ENCODE data around the gene DHCR24. TPM values are rescaled to one million over a fixed set of nuclear protein-coding genes. Genes with fewer than 3 reads are reported as not detected.
A peak's percentile ranks its signal among the peaks of the same experiment; 100 is the strongest.

DHCR24 gene
- total RNA-seq, 3 donors from 2014 or later: 101 to 271 (median 197) TPM

GRCh38 chr1:54811739-54812655 is 75.0 kb downstream of the DHCR24 start:
- Histone ChIP-seq H3K36me3 (ENCODE audit: low read depth) (no peaks in the 10 kb centered on the region), H3K4me3 (no peak overlapping the region), H3K4me1 (ENCODE audit: low read depth) (peaks cover 13% of the 10 kb centered on the region), H3K9me3 (no peaks in the 10 kb centered on the region)
- TF ChIP-seq, protein P1, sequence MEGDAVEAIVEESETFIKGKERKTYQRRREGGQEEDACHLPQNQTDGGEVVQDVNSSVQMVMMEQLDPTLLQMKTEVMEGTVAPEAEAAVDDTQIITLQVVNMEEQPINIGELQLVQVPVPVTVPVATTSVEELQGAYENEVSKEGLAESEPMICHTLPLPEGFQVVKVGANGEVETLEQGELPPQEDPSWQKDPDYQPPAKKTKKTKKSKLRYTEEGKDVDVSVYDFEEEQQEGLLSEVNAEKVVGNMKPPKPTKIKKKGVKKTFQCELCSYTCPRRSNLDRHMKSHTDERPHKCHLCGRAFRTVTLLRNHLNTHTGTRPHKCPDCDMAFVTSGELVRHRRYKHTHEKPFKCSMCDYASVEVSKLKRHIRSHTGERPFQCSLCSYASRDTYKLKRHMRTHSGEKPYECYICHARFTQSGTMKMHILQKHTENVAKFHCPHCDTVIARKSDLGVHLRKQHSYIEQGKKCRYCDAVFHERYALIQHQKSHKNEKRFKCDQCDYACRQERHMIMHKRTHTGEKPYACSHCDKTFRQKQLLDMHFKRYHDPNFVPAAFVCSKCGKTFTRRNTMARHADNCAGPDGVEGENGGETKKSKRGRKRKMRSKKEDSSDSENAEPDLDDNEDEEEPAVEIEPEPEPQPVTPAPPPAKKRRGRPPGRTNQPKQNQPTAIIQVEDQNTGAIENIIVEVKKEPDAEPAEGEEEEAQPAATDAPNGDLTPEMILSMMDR (IDR thresholded peaks at IDR 0.05): no peak
- no peak for ATAC-seq
- no peak for DNase-seq
- intact Hi-C loops (cut with DNase I, micrococcal nuclease): loop anchor here in 1 of 2 donors (5.0 kb wide), 1 partner anchor 140 kb away; no protein-coding TSS in a partner anchor

GRCh38 chr1:54811066-54811465 is 75.9 kb downstream of the DHCR24 start:
- H3K9me3 ChIP-seq: no peaks in the 10 kb centered on the region
- no peak for ATAC-seq
- no peak overlapping the region for H3K4me3 ChIP-seq
- peaks cover 13% of the 10 kb centered on the region for H3K4me1 ChIP-seq (ENCODE audit: low read depth)
- no peaks in the 10 kb centered on the region for H3K36me3 ChIP-seq (ENCODE audit: low read depth)
- TF ChIP-seq, protein P1 (IDR thresholded peaks at IDR 0.05): no peak
- intact Hi-C loops (cut with DNase I, micrococcal nuclease): loop anchor here in 1 of 2 donors (5.0 kb wide), 1 partner anchor 139 kb away; no protein-coding TSS in a partner anchor
- DNase-seq: no peak

- DNase-seq: peak in 2 of 3 donors; percentile 88 to 90
- Histone ChIP-seq H3K9me3 (no peaks in the 10 kb centered on the region), H3K4me3 (no peak overlapping the region), H3K36me3 (ENCODE audit: low read depth) (no peaks in the 10 kb centered on the region), H3K4me1 (ENCODE audit: low read depth) (peaks cover 14% of the 10 kb centered on the region)
- TF ChIP-seq, protein P1 (IDR thresholded peaks at IDR 0.05): peak; percentile 87
- peak; percentile 81 for ATAC-seq
- intact Hi-C loops (cut with DNase I, micrococcal nuclease): loop anchor here in 1 of 2 donors (5.0 kb wide), 1 partner anchor 138 kb away; no protein-coding TSS in a partner anchor
Measured at GRCh38 chr1:54810153-54810942, 76.6 kb downstream of the DHCR24 start.

- intact Hi-C loops (cut with DNase I, micrococcal nuclease): loop anchor here (5.0 to 10.0 kb wide), 2 partner anchors 137 to 305 kb away; no protein-coding TSS in a partner anchor
- DNase-seq (no peak), ATAC-seq (no peak)
- no peak overlapping the region for H3K4me3 ChIP-seq
- TF ChIP-seq, protein P1 (IDR thresholded peaks at IDR 0.05): no peak
- no peaks in the 10 kb centered on the region for H3K9me3 ChIP-seq
- peaks cover 17% of the 10 kb centered on the region for H3K4me1 ChIP-seq (ENCODE audit: low read depth)
- H3K36me3 ChIP-seq (ENCODE audit: low read depth): no peaks in the 10 kb centered on the region
Measured at GRCh38 chr1:54809496-54810074, 77.4 kb downstream of the DHCR24 start.
